IMR-90 (cell line): ENCODE measurements around the gene INO80E. TPM values are rescaled to one million over a fixed set of nuclear protein-coding genes. Genes with fewer than 3 reads are reported as not detected.

ENCODE experiments used
- BHLHE40 ChIP-seq: fragments of 150-350 bp; IDR thresholded peaks from 2 replicates; pipeline ENCODE4 v1.6.1; 2016; ENCODE audit warnings: mild to moderate bottlenecking, low read depth, low read length
- CTCF ChIP-seq: conservative IDR thresholded peaks from 2 replicates; pipeline ENCODE4 v1.5.1; 2012; ENCODE audit warnings: mild to moderate bottlenecking, low read depth, low read length, improper control_type of control experiment
- FOS ChIP-seq: fragments of 150-350 bp; IDR thresholded peaks from 2 replicates; pipeline ENCODE4 v1.6.1; 2016; ENCODE audit warnings: low read depth, low read length
- MAFK ChIP-seq: IDR thresholded peaks from 2 replicates; pipeline ENCODE4 v1.6.1; 2012; ENCODE audit warnings: low read depth, low read length, improper control_type of control experiment
- RFX5 ChIP-seq: IDR thresholded peaks from 2 replicates; pipeline ENCODE4 v1.8.0; 2012; ENCODE audit warnings: low read depth, mild to moderate bottlenecking, low read length, moderate library complexity
- SMC3 ChIP-seq: fragments of 150-350 bp; IDR thresholded peaks from 2 replicates; pipeline ENCODE4 v1.6.1; 2016; ENCODE audit warnings: low read depth, mild to moderate bottlenecking, antibody characterized with exemption, low read length, moderate library complexity
- polyA plus RNA-seq, 3 experiments: library from polyadenylated mRNA; depleted of rRNA; stranded (reverse); fragments of >200 nt; gene quantifications; 2 replicates each; pipeline ENCODE4 v1.2.3, GENCODE V29; 2012; ENCODE audit warnings: low replicate concordance in 1 of 3
- total RNA-seq: library from RNA; depleted of rRNA; stranded (reverse); fragments of >200 nt; gene quantifications from 2 replicates; pipeline ENCODE4 v1.2.3, GENCODE V29; 2012

INO80E gene
- total and polyA plus RNA-seq, 2 of the 4 experiments (the other 2 are of a cell fraction) = 40.9 to 42.1 TPM

GRCh38 chr16:30054451-30054850, 58.4 kb downstream of the INO80E start (continued):
- TF ChIP-seq CTCF (no peak), BHLHE40 (no peak), FOS (no peak), MAFK (no peak), RFX5 (no peak), SMC3 (no peak)
